OCI-LY1 (cell line): Measurements from ENCODE around the gene LMTK3.

Source experiments
- CTCF ChIP-seq: fragments of 200-600 bp; sonication (generic), shearing (Covaris generic); IDR thresholded peaks from 2 replicates; pipeline ENCODE4 v1.5.1; 2017; ENCODE audit warnings: mild to moderate bottlenecking, antibody characterized with exemption, low read length, moderate library complexity, mixed read lengths
- EZH2 ChIP-seq: fragments of 200-600 bp; sonication (generic), shearing (Covaris generic); IDR thresholded peaks from 2 replicates; pipeline ENCODE4 v1.8.0; 2017; ENCODE audit warnings: borderline replicate concordance, mixed run types, mild to moderate bottlenecking, antibody characterized with exemption, low read length, moderate library complexity, mixed read lengths

GRCh38 chr19:48470856-48471255 is 40.8 kb downstream of the LMTK3 start:
- TF ChIP-seq CTCF (no peak), EZH2 (no peak)
